PFSK-1 (cell line): ENCODE data around the gene TTLL12.
A peak's percentile ranks its signal among the peaks of the same experiment; 100 is the strongest.

Source experiments
- FOXP2 ChIP-seq: optimal IDR thresholded peaks from 2 replicates; pipeline ENCODE3; 2011; ENCODE audit warnings: borderline replicate concordance, control low read depth, inconsistent platforms; ENCODE audit not compliant: insufficient read depth; ENCODE audit errors: extremely low read length, extremely low read depth
- POLR2AphosphoS5 ChIP-seq: IDR thresholded peaks from 2 replicates; pipeline ENCODE4 v1.6.1; 2012; ENCODE audit warnings: low read depth, mild to moderate bottlenecking, control low read depth, low read length, moderate library complexity
- REST ChIP-seq, 2 experiments: IDR thresholded peaks; 2 replicates each; pipeline versions ENCODE4 v1.6.1 to v1.8.0; 2011 to 2012; ENCODE audit warnings: low read depth in 2 of 2, low read length in 2 of 2, control low read depth in 1 of 2, inconsistent platforms in 1 of 2, mild to moderate bottlenecking in 1 of 2, moderate library complexity in 1 of 2; ENCODE audit not compliant: insufficient read depth in 1 of 2
- SIN3A ChIP-seq: IDR thresholded peaks from 2 replicates; pipeline ENCODE4 v1.6.1; 2012; ENCODE audit warnings: mild to moderate bottlenecking, low read length, moderate library complexity, borderline replicate concordance; ENCODE audit not compliant: insufficient read depth
- TAF1 ChIP-seq: IDR thresholded peaks from 2 replicates; pipeline ENCODE4 v1.6.1; 2012; ENCODE audit warnings: low read length, control low read depth, borderline replicate concordance; ENCODE audit not compliant: insufficient read depth

The TTLL12 gene

GRCh38 chr22:43188829-43189545 is 2.1 kb upstream of the TTLL12 start:
- no peak for TF ChIP-seq FOXP2
- no peak for TF ChIP-seq TAF1
- no peak for TF ChIP-seq POLR2AphosphoS5
- no peak for TF ChIP-seq REST (IDR thresholded peaks at IDR 0.05; ENCODE audit: insufficient read depth in 1 of 2, low read depth in 2 of 2, low read length in 2 of 2)
- no peak for TF ChIP-seq SIN3A

GRCh38 chr22:43187171-43188099 is 501 bp upstream of the TTLL12 start:
- TF ChIP-seq POLR2AphosphoS5: 0 out of 2 replicates have a peak, but pooled peaks have one; percentile 45
- TF ChIP-seq REST (IDR thresholded peaks at IDR 0.05; ENCODE audit: insufficient read depth in 1 of 2, low read depth in 2 of 2, low read length in 2 of 2): no peak
- TF ChIP-seq FOXP2: peak; percentile 88

GRCh38 chr22:43185860-43186261 is 1.1 kb downstream of the TTLL12 start:
- TF ChIP-seq REST (IDR thresholded peaks at IDR 0.05; ENCODE audit: insufficient read depth in 1 of 2, low read depth in 2 of 2, low read length in 2 of 2) (no peak), POLR2AphosphoS5 (no peak)

- TF ChIP-seq TAF1: no peak
- no peak for TF ChIP-seq SIN3A
- TF ChIP-seq FOXP2: no peak
- no peak for TF ChIP-seq REST (IDR thresholded peaks at IDR 0.05; ENCODE audit: insufficient read depth in 1 of 2, low read depth in 2 of 2, low read length in 2 of 2)
- no peak for TF ChIP-seq POLR2AphosphoS5
Observed at GRCh38 chr22:43183496-43184277, 3.2 kb downstream of the TTLL12 start.
